Right renal cortex interstitium (tissue), 3 donors: ENCODE data around the gene FMNL2. TPM values are rescaled to one million over a fixed set of nuclear protein-coding genes. Genes with fewer than 3 reads are reported as not detected.
A peak's percentile ranks its signal among the peaks of the same experiment; 100 is the strongest.

ENCODE experiments used
- DNase-seq, 3 donors: peaks; one replicate each; pipeline ENCODE4 v3.0.0-alpha.2; 2013; ENCODE audit warnings: low read depth in 3 of 3, low spot score in 2 of 3
- polyA plus RNA-seq, 3 donors: library from polyadenylated mRNA; unstranded; fragments of 120-200 nt; gene quantifications; one replicate each; pipeline ENCODE4 v1.2.1, GENCODE V29; 2013; ENCODE audit not compliant: insufficient read length in 3 of 3

Gene FMNL2
- polyA plus RNA-seq, 3 donors = 83.8 to 107 (median 98.2) TPM

DNA sequence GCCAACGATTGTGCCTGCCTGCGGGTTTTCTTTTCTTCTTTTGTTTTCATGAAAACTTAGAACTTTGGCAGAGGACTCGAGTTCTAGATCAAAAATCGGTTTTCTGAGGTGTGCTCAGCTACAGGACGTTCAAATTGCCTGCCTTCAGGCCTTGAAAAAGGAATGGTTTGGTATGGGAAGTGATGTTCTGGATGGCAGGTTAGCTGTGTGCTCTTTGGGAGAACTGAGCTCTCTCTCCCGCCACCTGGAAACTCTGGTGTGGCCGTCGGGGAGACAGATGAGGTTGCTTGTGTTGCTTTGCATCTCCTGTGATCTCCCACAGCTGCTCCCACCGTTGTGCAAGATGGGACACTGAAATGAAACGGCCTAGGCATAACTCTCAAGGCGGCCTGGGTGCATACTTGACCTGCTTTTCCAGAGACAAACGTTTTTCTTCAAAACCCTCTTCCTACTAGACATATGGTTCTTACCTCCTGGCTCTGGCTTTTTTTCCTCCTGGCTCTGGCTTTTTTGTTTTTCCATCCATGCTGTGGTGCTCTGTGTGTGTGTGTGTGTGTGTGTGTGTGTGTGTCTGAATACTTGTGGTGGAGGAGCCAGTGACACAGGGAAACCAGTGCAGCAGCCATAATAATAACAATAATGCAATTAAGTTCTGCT, 2.0 kb downstream of the FMNL2 start:
- peak; percentile 25 to 36 (median 27) for DNase-seq

DNA sequence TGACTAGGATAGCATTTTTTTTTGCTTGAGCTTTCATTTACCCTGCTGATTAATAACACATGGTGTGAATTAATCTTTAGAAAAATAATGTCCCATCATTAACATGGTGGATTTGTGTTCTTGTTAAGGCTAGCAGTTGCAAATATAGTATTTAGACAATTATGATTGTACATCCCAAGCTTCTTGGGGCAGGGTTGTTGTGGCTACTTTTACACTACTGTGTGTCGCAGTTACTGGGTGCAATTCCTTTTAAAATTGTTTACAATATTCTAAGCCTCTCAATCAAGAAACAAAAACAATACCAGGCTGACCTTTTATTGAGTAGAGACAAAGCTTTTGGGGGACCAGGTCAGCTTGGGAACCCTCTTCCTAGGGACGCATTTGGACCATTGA, 2.5 kb downstream of the FMNL2 start:
- no peak for DNase-seq

DNA sequence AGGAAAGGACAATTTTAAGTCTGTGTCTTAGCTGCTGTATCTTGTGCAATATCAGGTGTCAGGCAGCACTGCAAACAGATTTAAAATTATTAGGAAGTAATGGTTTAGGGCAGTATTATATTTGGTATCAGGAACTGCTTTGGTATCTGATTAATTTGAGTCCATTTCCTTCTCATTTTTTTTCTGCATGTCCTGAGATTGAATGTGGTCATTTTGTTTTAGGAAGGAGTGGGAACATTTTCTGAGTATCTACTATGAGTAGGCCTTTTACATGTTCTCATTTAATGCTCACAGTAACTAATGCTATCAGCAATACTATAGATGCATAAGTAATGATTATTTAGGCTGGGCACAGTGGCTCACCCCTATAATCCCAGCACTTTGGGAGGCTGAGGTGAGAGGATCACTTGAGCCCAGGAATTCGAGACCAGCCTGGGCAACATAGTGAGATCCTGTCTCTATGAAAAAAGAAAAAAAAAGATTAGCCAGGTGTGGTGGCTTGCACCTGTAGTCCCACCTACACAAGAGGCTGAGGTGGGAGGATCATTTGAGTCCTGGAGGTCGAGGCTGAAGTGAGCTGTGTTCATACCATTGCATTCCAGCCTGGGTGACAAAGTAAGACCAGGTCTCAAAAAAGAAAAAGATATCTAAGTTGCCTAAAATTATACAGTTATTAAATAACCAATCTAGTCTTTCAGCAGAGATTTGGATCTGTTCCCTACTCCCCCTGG, 4.7 kb downstream of the FMNL2 start:
- DNase-seq = no peak

DNA sequence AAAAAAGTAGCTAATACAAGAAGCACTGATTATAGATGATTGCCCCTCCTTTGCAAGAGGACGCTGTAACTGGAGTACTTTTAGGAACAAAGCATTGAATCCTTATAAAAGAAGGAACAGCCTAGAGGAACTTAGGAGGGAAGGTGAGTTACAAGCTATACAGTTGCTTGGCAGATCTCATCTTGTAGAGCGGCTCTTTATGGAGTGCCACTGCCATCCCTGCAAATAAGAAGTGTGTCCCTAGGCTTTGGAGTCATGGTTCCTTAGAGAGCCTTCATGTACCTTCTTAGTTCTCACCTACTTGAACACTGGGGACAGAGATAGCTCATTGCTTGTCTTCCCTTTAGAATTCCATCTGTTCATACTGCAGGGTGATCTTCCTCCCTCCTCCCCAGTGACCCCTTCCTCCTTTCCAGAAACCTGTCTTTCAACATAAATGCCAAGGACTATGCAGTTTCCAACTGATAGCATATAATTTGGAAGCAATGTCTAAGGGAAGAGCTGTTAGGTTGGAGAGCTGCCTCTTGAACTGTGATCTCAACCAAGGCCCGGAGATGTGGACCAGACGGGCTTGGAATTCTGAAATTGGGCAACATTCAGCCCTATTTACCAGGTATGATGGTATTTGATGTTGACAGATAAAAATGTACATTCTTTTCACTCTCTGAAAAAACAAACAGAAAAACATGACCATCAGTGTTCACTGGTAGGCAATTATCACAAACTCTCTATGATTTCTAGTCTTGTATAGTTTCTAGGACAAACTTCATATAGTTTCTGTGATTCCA, 7.5 kb downstream of the FMNL2 start:
- no peak for DNase-seq

DNA sequence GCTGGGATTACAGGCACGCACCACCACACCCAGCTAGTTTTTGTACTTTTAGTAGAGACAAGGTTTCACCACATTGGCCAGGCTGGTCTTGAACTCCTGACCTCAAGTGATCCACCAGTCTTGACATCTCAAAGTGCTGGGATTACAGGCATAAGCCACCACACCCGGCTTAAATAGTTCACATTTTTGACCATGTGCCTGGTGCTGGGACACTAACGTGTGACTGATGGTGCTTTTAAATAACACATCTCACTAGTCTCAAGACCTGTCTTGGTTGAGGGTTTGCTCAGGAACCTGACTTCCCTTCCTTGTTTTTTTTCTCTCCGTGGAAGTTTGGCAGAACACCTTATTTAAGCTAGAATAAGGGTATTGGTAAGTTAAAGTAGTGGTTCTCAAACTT, 8.5 kb downstream of the FMNL2 start:
- DNase-seq = no peak

DNA sequence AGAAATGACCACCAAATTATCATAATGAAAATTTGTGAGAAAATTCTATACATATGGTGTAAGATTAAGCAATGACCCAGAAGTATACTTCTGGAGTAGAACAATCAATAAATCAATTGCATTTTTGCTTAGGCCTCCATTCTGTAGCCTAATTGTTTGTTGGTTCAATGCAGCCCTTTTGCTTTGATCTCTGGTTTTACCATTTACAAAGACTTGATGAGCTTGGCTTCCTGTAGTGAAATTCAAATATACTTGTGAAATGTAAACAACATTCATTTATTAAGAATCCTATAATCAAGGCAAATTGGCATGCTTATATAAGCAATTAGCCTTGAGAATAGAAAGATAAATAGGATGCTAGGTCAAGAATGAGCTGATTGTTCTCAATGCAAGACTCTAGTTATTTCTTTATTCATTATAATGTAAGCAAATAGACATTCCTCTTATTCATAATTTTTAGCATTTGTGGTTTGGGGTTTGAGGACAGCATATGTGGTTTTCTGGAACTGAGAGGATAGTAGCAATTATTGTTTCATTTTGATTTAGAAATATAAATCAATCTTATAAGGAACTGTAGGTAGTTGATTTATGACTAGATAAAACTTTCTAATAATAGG, 9.7 kb downstream of the FMNL2 start:
- DNase-seq = no peak

DNA sequence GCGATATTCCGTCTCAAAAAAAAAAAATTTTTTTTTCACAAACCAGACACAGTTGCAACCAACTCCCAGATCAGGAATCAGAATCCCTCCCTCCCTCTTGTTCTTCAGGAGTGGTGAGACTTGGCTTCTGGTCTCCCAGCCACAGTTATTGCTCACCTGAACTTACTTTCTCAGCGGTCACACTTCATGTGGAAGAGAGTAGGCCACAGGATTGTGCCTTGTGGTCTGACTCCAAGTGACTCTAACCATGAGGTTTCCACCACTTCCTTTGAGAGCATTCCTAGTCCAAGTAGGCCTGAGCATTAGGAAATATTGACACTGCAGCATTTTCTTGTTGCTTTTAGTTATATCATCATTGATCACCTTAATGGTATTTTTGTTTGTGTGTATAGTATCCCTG, 12.1 kb downstream of the FMNL2 start:
- DNase-seq = no peak

DNA sequence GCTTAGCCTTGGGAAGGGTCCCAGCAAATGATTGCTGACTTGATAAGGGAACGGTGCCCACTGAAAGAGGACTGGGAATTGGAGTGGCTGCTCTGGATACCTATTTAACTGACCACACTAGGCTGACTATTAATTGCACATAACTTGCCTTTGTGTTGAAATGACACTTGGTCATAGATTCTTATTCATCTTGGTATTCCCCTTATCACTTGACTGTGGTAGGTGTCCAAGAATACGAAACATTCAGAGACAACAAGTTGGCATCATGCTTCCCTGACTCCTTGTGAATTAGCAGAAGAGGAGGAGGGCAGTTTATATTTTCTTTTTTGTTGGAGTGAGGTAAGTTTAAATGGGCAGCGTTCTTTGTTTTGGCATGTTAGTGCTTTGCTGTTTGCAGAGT, 13.4 kb downstream of the FMNL2 start:
- no peak for DNase-seq

DNA sequence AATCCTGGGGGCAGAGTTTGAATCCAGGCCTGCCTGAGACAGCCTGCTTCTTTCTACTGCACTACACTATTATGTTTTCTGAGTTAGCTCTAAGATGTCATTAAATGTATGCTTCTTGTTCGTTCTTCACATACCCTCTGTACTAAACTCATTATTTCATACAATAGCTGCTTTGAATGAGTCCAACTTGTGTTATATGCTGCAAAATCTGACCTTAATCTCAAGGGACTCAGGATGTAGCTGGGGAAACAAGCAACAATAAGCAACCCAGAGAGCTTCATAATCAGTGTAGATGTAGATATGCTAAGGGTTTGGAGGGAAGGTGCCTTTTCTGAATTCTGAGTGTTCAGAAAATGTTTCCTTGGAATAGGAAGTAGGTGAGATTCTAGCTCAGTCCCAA, 14.4 kb downstream of the FMNL2 start:
- no peak for DNase-seq

DNA sequence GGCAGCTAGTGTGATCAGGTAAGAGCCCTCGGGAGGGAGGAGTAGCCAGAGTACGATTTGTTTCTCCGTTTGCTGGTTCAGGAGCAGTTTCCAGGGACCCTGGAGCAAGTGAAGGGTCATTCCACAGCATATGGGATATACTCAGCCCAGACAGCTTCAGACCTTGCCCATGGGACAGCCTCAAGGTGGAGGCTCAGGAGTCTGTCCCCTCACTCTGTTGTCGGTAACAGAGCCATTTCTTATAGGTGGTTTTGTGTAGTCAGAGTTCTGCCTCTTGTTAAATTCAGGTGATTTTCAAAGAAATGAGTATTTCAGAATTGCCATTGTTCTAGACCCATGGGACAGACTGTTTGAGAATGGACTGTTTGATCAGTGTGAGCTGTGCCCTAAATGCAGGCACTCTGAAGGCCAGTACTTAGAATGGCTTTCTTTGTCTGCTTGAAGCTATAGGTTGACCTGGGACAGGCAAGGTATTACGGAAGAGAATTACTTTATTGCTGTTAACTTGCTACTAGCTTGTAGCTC, 15.2 kb downstream of the FMNL2 start:
- no peak for DNase-seq

DNA sequence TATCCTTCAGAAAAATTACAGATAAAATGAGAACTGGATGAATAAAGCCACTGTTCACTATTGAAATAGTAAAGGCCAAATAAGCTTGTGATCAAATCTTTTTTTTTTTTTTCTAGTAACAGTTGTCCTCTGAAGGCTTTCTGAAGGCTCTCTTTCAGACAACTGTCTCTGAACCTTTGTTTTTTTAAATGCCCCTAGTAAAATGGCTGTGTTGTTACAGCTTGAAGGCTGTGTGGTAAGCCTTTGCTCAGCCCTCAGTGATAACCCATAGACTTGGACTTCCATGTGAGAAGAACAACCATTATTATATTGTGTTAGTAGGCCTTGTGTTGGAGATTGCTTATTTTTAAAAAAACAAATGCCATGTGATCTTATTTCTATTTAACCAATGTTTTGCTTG, 17.6 kb downstream of the FMNL2 start:
- no peak for DNase-seq

DNA sequence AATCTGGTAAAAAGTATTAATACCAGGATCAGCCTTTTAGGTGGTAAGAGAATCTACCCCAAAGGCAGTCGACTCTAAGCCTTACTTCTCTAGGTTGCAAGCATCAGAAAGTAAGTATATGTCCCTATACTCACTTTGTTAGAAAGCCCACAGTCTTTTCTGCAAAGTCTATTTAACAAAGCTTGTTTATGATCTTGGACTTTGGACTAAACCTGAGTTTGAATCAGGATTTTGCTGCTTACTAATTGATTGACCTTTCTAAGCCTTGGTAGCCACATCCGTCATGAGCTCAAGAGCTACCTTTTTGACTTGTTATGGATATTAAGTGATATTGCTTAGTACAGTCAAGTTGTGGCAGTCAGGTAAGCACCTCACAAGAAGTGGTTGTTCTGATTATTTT, 18.4 kb downstream of the FMNL2 start:
- DNase-seq = no peak

DNA sequence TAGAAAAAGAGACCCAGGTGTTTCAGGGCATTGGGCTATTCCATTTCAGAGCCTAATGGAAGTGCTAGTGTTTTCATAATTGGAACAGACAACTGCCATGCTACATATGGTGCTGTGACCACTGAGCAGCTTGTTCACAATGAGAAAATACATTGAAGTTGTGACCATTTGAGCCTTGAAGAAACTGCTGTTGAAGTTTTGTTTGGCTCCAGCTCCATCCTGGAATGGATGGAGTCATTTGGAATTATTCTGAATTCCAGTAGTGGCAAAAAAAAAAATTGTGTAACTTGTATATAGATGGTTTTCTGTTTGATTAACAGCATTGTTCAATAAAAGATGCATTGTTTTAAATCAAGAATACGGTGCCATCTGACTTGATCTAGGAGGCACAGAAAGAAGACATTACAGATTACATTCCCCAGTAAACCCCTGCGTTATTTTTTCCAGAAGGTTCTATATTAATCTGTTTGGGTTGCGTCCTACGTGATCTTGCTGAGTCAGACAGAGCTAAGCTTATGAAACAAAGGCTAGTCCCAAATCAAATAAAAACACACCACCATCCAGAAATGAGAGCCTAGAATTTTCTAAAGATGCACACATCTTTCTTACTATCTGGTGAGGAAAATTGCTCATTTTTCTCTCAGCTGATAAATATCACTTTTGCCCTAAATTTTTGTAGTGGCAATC, 19.2 kb downstream of the FMNL2 start:
- no peak for DNase-seq

DNA sequence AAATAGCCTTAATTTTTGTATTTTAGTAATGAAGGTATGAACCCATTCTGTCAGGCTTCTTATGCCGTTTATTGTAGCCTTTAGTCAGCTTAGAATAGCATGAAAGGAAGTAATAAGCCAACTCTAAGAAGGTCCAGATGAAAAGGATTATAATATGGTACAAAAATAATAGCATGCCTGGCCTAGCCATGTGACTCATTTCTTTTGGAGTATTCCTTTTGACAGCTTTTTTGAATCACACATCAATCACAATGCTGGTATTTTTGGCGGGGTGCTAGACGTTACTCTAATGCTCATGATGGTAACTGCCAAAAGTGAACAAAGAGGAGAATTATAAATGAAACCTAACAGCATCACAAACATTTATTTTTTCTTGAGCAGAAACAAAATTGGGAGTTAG, 19.9 kb downstream of the FMNL2 start:
- DNase-seq = no peak

DNA sequence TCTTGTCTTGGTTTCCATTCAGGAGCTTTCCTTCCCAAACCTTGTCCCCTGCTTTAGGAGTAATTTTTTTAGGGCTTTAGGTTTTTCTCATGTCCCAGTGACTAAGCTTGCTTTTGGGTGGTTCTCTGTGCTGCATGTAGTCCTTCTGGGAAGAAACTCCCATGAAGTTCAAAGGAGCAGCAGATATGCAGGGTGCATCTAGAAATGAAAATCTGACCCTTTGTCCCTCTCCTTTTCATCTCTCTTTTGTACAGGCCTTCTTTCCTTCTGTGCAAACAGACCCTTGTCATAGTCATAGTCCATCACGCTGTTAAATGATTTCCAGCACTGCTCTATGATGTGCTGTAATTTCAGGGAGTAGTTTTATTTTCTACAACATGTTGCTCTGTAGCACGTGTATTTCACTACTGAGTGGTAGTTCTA, 20.4 kb downstream of the FMNL2 start:
- DNase-seq = no peak

DNA sequence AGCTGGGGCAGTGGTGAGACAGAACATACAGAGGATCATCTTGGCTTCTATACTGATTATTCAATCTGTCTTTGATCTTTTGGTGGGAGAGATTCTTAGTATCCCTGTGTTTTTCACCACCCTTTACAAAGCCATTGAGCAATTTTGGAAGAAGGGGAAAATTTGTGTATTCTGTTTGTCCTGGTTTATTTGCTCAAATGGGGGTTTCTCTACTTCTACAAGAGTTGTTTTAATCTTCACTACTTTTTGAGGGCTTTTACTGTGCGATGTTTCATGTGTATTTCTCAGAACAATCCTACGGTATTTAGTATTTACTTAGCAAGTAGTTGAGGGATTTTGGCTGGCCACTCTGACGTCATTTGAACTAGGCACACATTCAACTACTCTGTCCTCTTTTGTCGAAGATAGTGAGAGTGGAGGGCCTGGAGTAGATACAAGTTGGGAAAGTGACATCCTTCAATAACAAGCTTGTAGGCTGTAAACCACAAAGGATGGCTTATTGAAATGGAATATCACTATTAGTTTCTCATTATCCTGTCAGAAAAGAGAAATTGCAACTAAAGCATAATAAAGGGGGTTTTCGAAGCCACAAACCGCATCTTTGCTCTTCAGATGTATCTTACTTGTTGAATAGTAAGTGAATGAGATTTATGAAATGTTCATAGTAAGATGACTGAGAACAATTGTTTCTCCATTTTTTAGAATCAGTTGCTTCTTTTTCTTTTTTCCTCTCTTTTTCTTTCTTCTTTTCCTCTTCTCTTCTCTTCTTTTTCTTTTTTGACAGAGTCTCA, 24.8 kb downstream of the FMNL2 start:
- no peak for DNase-seq

DNA sequence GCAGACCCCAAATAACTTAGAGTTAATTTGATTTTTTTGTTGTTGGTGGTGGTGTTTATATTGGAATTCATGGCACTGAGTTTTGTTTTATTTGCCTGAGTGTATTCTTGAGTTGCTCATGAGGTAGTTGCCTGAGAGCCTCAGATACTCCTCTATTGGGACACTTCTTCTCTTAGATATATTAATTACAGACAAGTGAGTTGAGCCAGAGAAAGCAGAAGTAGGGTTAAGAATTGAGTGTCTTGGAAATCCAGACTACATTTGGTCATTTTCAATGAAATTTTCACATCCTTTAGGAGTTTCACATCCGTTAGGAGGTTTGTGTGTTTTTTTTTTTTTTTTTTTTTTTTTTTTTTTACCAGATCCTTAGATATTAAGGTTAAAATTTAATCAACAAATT, 29.0 kb downstream of the FMNL2 start:
- no peak for DNase-seq

DNA sequence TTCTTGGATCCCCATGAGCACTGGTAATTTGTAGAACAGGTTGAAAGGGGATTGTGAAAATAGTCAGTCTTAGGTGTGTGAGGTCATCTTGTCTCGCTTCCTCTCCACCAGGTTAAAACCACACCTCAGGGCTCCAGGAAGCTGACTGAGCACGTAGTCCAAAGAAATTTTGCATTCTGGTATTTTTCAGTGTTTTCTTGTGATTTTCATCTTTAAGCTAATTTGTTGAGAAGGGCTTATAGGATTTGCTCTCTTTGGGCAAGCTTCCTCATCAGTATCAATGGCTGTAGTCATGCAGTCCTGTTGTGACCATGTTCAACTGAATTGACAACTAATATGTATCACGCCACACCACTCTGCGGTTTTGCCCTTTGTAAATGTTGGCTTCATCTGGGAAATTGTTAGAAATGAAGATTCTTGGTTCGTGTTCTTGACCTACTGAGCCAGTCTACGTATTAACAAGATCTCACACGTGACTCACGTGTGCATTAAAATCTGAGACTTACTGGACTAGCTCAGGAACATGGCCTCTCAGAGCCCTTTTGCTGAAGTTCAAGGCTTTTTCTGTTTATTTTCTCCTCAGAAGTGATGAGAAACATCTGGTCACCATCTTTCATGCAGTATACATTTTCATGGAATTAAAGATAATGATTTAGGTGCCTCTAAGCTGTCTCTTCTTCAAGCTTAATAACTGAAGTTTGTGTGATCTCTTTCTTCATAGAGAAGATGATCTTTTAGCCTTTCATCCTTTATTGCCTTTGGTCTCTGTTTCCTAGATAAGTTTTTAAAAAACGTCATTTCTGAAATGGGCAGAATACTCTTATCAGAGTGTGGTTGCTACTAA, 32.8 kb downstream of the FMNL2 start:
- DNase-seq = no peak
